Endothelial cell of umbilical vein (primary cell): ENCODE data around the gene MYRFL. TPM values are rescaled to one million over a fixed set of nuclear protein-coding genes. Genes with fewer than 3 reads are reported as not detected.

Source experiments
- BruUV-seq: library from RNA; stranded (reverse); fragments of 400-500 nt; replicated peaks from 2 replicates; lab custom pipeline; 2021; lab: Mats Ljungman, UMichigan
- CTCF ChIA-PET: fragments of 300-600, 350-600 bp; sonication (Branson Sonifier 250); formaldehyde crosslinking; loops from one replicate; lab custom pipeline; 2021; ENCODE audit warnings: antibody characterized with exemption, inconsistent platforms; lab: Charles Lee
- POLR2A ChIA-PET: fragments of 300-600, 350-600 bp; sonication (Branson Sonifier 250); formaldehyde crosslinking; loops from one replicate; lab custom pipeline; 2021; ENCODE audit warnings: antibody characterized with exemption, inconsistent platforms; lab: Charles Lee
- DNase-seq: peaks from one replicate; pipeline ENCODE4 v3.0.0-alpha.2; 2011; ENCODE audit warnings: low read depth, low spot score
- FAIRE-seq: peaks from 2 replicates; lab custom pipeline; 2011; peaks lifted over from hg19 to GRCh38; lab: Jason Lieb, UNC
- H2AFZ ChIP-seq: 2 replicates; pipeline ENCODE4 v1.6.0; 2012; ENCODE audit warnings: low read depth, low read length, control low read depth, inconsistent platforms
- H3K27ac ChIP-seq: 2 replicates; pipeline ENCODE4 v1.5.1; 2011; ENCODE audit warnings: low read depth, mild to moderate bottlenecking, control low read depth, low read length, moderate library complexity; ENCODE audit not compliant: insufficient read depth
- H3K27me3 ChIP-seq, 2 experiments: 2 replicates each; pipeline versions ENCODE4 v1.6.0 to v1.6.1; 2011; ENCODE audit warnings: low read length in 2 of 2, mixed read lengths in 1 of 2; ENCODE audit not compliant: control insufficient read depth in 2 of 2, insufficient read depth in 2 of 2
- H3K36me3 ChIP-seq, 2 experiments: 2 replicates in 1 of 2; 3 replicates in 1 of 2; pipeline ENCODE4 v1.5.1; 2011; ENCODE audit warnings: low read length in 2 of 2, mild to moderate bottlenecking in 1 of 2, moderate library complexity in 1 of 2; ENCODE audit not compliant: control insufficient read depth in 2 of 2, insufficient read depth in 2 of 2; ENCODE audit errors: extremely low read depth in 1 of 2
- H3K4me1 ChIP-seq: 3 replicates; pipeline ENCODE4 v1.5.1; 2011; ENCODE audit warnings: mild to moderate bottlenecking, low read length; ENCODE audit not compliant: control insufficient read depth, insufficient read depth; ENCODE audit errors: extremely low read depth
- H3K4me2 ChIP-seq: 2 replicates; pipeline ENCODE4 v1.6.1; 2011; ENCODE audit warnings: low read length, control low read depth, mixed read lengths; ENCODE audit not compliant: insufficient read depth
- H3K4me3 ChIP-seq, 3 experiments: fragments of 200-600 bp in 1 of 3; sonication (generic), shearing (Covaris generic) in 1 of 3; replicated peaks in 1 of 3; 2 replicates each; pipeline ENCODE4 v1.5.1; 2011 to 2016; ENCODE audit warnings: control low read depth in 3 of 3, low read length in 3 of 3, mild to moderate bottlenecking in 2 of 3, inconsistent platforms in 1 of 3, low read depth in 1 of 3, moderate library complexity in 1 of 3; ENCODE audit not compliant: insufficient read depth in 1 of 3
- H3K79me2 ChIP-seq: 2 replicates; pipeline ENCODE4 v1.6.0; 2012; ENCODE audit warnings: low read length, inconsistent platforms; ENCODE audit not compliant: control insufficient read depth, insufficient read depth
- H3K9ac ChIP-seq: replicated peaks from 2 replicates; pipeline ENCODE3; 2011; ENCODE audit warnings: low read length, control low read depth; ENCODE audit not compliant: insufficient read depth; ENCODE audit errors: extremely low read depth
- H3K9me1 ChIP-seq: replicated peaks from 3 replicates; pipeline ENCODE4 v1.6.0; 2011; ENCODE audit warnings: mild to moderate bottlenecking, low read length; ENCODE audit not compliant: control insufficient read depth, insufficient read depth; ENCODE audit errors: extremely low read depth
- H3K9me3 ChIP-seq: replicated peaks from 2 replicates; pipeline ENCODE4 v1.5.1; 2012; ENCODE audit warnings: low read length, inconsistent platforms; ENCODE audit not compliant: control insufficient read depth, insufficient read depth
- H4K20me1 ChIP-seq: replicated peaks from 2 replicates; pipeline ENCODE3; 2011; ENCODE audit warnings: mild to moderate bottlenecking, low read length; ENCODE audit not compliant: control insufficient read depth, insufficient read depth; ENCODE audit errors: extremely low read depth
- EZH2 ChIP-seq: IDR thresholded peaks from 2 replicates; pipeline ENCODE4 v1.6.1; 2012; ENCODE audit warnings: borderline replicate concordance, low read depth, mild to moderate bottlenecking, moderate library complexity, low read length, inconsistent platforms; ENCODE audit not compliant: severe bottlenecking
- FOS ChIP-seq: IDR thresholded peaks from 2 replicates; pipeline ENCODE4 v1.6.1; 2011; ENCODE audit warnings: mild to moderate bottlenecking, low read length, moderate library complexity, borderline replicate concordance; ENCODE audit not compliant: insufficient read depth
- GATA2 ChIP-seq: IDR thresholded peaks from 2 replicates; pipeline ENCODE4 v1.7.0; 2011; ENCODE audit warnings: low read depth, mild to moderate bottlenecking, moderate library complexity, mixed read lengths, low read length; ENCODE audit not compliant: insufficient read length, insufficient read depth
- JUN ChIP-seq: IDR thresholded peaks from 2 replicates; pipeline ENCODE4 v1.6.1; 2011; ENCODE audit warnings: borderline replicate concordance, low read depth; ENCODE audit not compliant: insufficient read length, insufficient read depth
- MYC ChIP-seq: IDR thresholded peaks from one replicate; pipeline ENCODE4 v1.6.1; 2011; ENCODE audit warnings: mild to moderate bottlenecking, low read depth, low read length
- POLR2A ChIP-seq: IDR thresholded peaks from 2 replicates; pipeline ENCODE4 v1.6.1; 2012; ENCODE audit warnings: low read depth, mild to moderate bottlenecking, control low read depth, low read length
- POLR2AphosphoS5 ChIP-seq: IDR thresholded peaks from 2 replicates; pipeline ENCODE4 v1.6.1; 2012; ENCODE audit warnings: low read depth, mild to moderate bottlenecking, control low read depth, low read length, moderate library complexity; ENCODE audit not compliant: insufficient read depth
- dilution Hi-C: fragments of 300-500 bp; cut with MboI; formaldehyde crosslinking; loops from one replicate; pipeline ENCODE4 v1.15.0; 2019; ENCODE audit warnings: low sequenced_read_pairs; ENCODE audit not compliant: extremely low pct_ligation_motif_present
- intact Hi-C: fragments of 100-400 bp; cut with micrococcal nuclease; formaldehyde crosslinking; loops from one replicate; pipeline ENCODE4 v1.10.0; 2022
- polyA plus RNA-seq, 4 experiments: library from polyadenylated mRNA; depleted of rRNA in 3 of 4; stranded (reverse) in 3 of 4; unstranded in 1 of 4; fragments of >200 nt; gene quantifications; 2 replicates each; pipeline versions ENCODE4 v1.2.1 to v1.2.3, GENCODE V29; 2011 to 2012; ENCODE audit warnings: missing spikeins in 1 of 4
- total RNA-seq: library from RNA; stranded (reverse); gene quantifications from 2 replicates; pipeline ENCODE4 v1.2.3, GENCODE V29; 2021
- TF ChIP-seq, protein P1 (sequence below), 2 donors: IDR thresholded peaks; 1 replicate in 1 of 2; 2 replicates in 1 of 2; pipeline ENCODE4 v1.5.1; 2011; ENCODE audit warnings: low read length in 2 of 2, mild to moderate bottlenecking in 2 of 2, moderate library complexity in 2 of 2, control low read depth in 1 of 2, inconsistent platforms in 1 of 2, low read depth in 1 of 2; ENCODE audit not compliant: insufficient read depth in 1 of 2; ENCODE audit errors: extremely low read depth in 1 of 2
- TF ChIP-seq, protein P2 (sequence below): IDR thresholded peaks from 2 replicates; pipeline ENCODE4 v1.6.1; 2011; ENCODE audit not compliant: insufficient read depth, insufficient read length

MYRFL gene
- total and polyA plus RNA-seq, 2 donors (not counting 3 experiments of a cell fraction or from before 2014, with no cell fraction given) = not detected

DNA sequence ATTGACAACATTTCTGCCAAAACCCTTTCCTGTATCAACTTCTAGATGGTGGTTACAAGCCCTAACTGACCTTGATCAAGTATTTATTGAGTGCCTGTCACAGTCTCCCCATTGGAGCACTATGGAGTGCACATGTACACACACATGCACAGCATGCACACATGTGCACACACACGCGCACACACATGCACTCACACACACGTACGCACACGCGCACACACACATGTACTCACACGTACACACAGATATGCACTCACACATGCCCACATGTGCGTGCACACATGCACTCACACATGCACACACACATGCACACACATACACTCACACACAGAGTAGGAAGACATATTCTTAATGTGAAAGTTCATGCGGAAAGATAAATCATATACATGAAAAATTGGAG lies 43.7 kb downstream of the MYRFL start:
- POLR2A ChIA-PET = no interaction called here
- H3K79me2 ChIP-seq = no peaks in the 10 kb centered on the region
- H3K9ac ChIP-seq = no peak overlapping the region
- no peak for TF ChIP-seq POLR2AphosphoS5
- no peak for TF ChIP-seq FOS
- TF ChIP-seq MYC = no peak
- no peak for TF ChIP-seq EZH2
- TF ChIP-seq, protein P1, sequence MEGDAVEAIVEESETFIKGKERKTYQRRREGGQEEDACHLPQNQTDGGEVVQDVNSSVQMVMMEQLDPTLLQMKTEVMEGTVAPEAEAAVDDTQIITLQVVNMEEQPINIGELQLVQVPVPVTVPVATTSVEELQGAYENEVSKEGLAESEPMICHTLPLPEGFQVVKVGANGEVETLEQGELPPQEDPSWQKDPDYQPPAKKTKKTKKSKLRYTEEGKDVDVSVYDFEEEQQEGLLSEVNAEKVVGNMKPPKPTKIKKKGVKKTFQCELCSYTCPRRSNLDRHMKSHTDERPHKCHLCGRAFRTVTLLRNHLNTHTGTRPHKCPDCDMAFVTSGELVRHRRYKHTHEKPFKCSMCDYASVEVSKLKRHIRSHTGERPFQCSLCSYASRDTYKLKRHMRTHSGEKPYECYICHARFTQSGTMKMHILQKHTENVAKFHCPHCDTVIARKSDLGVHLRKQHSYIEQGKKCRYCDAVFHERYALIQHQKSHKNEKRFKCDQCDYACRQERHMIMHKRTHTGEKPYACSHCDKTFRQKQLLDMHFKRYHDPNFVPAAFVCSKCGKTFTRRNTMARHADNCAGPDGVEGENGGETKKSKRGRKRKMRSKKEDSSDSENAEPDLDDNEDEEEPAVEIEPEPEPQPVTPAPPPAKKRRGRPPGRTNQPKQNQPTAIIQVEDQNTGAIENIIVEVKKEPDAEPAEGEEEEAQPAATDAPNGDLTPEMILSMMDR (IDR thresholded peaks at IDR 0.05; ENCODE audit: extremely low read depth in 1 of 2, insufficient read depth in 1 of 2, low read depth in 1 of 2, low read length in 2 of 2) = no peak
- no peak for TF ChIP-seq GATA2
- TF ChIP-seq JUN = no peak
- TF ChIP-seq POLR2A = no peak
- TF ChIP-seq, protein P2, sequence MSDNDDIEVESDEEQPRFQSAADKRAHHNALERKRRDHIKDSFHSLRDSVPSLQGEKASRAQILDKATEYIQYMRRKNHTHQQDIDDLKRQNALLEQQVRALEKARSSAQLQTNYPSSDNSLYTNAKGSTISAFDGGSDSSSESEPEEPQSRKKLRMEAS = no peak
- H3K9me1 ChIP-seq = no peaks in the 10 kb centered on the region
- H3K27ac ChIP-seq = no peak overlapping the region
- DNase-seq = no peak
- H3K9me3 ChIP-seq = no peaks in the 10 kb centered on the region
- dilution Hi-C loops (no loop called here), intact Hi-C loops (no loop called here)
- H3K27me3 ChIP-seq = peaks cover 3 to 6% of the 10 kb centered on the region in 2 experiments
- H3K36me3 ChIP-seq = no peaks in the 10 kb centered on the region
- BruUV-seq = no TSS peak
- H2AFZ ChIP-seq = no peak overlapping the region
- no peak overlapping the region for H3K4me3 ChIP-seq
- H3K4me1 ChIP-seq = peaks cover 8% of the 10 kb centered on the region
- FAIRE-seq = no peak
- CTCF ChIA-PET = no interaction called here
- H4K20me1 ChIP-seq = no peaks in the 10 kb centered on the region
- H3K4me2 ChIP-seq = no peak overlapping the region
